Liver (tissue), 9 donors: Measurements from ENCODE around the gene TNS3. TPM values are rescaled to one million over a fixed set of nuclear protein-coding genes. Genes with fewer than 3 reads are reported as not detected.
A peak's percentile ranks its signal among the peaks of the same experiment; 100 is the strongest.

Experiments used
- DNase-seq: peaks from one replicate; pipeline ENCODE4 v3.0.0-alpha.2; 2017; ENCODE audit warnings: low spot score
- H3K27ac ChIP-seq, 2 donors: one replicate each; pipeline ENCODE4 v1.7.0; 2013; ENCODE audit warnings: inconsistent platforms in 2 of 2, low read length in 2 of 2, control low read depth in 1 of 2, low read depth in 1 of 2, mild to moderate bottlenecking in 1 of 2
- H3K27me3 ChIP-seq, 4 donors: one replicate each; pipeline versions ENCODE4 v1.6.1 to v1.7.0; 2013; ENCODE audit warnings: low read length in 3 of 4, inconsistent platforms in 1 of 4, mild to moderate bottlenecking in 1 of 4, moderate library complexity in 1 of 4; ENCODE audit not compliant: control insufficient read depth in 4 of 4, insufficient read depth in 4 of 4
- H3K36me3 ChIP-seq, 4 donors: one replicate each; pipeline versions ENCODE4 v1.6.1 to v1.7.0; 2013; ENCODE audit warnings: low read length in 3 of 4, mild to moderate bottlenecking in 3 of 4, low read depth in 1 of 4, moderate library complexity in 1 of 4; ENCODE audit not compliant: control insufficient read depth in 4 of 4, insufficient read depth in 3 of 4
- H3K4me1 ChIP-seq, 4 donors: one replicate each; pipeline versions ENCODE4 v1.6.1 to v1.7.0; 2013; ENCODE audit warnings: low read length in 3 of 4, mild to moderate bottlenecking in 3 of 4, moderate library complexity in 1 of 4; ENCODE audit not compliant: control insufficient read depth in 4 of 4, insufficient read depth in 4 of 4
- H3K4me3 ChIP-seq, 3 donors: one replicate each; pipeline versions ENCODE4 v1.6.1 to v1.7.0; 2013; ENCODE audit warnings: low read length in 3 of 3, control low read depth in 1 of 3, low read depth in 1 of 3, mild to moderate bottlenecking in 1 of 3
- H3K9ac ChIP-seq, 2 donors: one replicate each; pipeline ENCODE4 v1.7.0; 2013; ENCODE audit warnings: low read length in 2 of 2, mild to moderate bottlenecking in 2 of 2, moderate library complexity in 2 of 2, control low read depth in 1 of 2, low read depth in 1 of 2
- H3K9me3 ChIP-seq, 4 donors: one replicate each; pipeline versions ENCODE4 v1.6.1 to v1.7.0; 2013; ENCODE audit warnings: low read length in 3 of 4; ENCODE audit not compliant: control insufficient read depth in 4 of 4
- CTCF ChIP-seq: fragments of 150-350 bp; IDR thresholded peaks from 2 replicates; pipeline ENCODE4 v1.5.1; 2017; ENCODE audit warnings: improper control_type of control experiment, low read depth, low read length; ENCODE audit not compliant: missing input control
- FOXA2 ChIP-seq: IDR thresholded peaks from 2 replicates; pipeline ENCODE4 v1.6.1; 2016; ENCODE audit warnings: antibody characterized with exemption
- GABPA ChIP-seq, 2 donors: IDR thresholded peaks in 1 of 2; conservative IDR thresholded peaks in 1 of 2; 2 replicates each; pipeline ENCODE4 v1.6.1; 2016; ENCODE audit warnings: antibody characterized with exemption in 2 of 2, mild to moderate bottlenecking in 1 of 2, moderate library complexity in 1 of 2
- JUND ChIP-seq, 2 donors: IDR thresholded peaks; 2 replicates each; pipeline ENCODE4 v1.6.1; 2016; ENCODE audit warnings: antibody characterized with exemption in 2 of 2
- SP1 ChIP-seq: IDR thresholded peaks from 2 replicates; pipeline ENCODE4 v1.6.1; 2018; ENCODE audit warnings: antibody characterized with exemption, mild to moderate bottlenecking
- YY1 ChIP-seq: IDR thresholded peaks from 2 replicates; pipeline ENCODE4 v1.6.1; 2016; ENCODE audit warnings: antibody characterized with exemption, mild to moderate bottlenecking
- WGBS: extraction: QIAGEN DNeasy Blood & Tissue Kit; methylation state at CpG from one replicate; pipeline ENCODE4 v1.1.7; 2013; 5-methylcytosine and 5-hydroxymethylcytosine counted together
- polyA plus RNA-seq, 2 donors: library from polyadenylated mRNA; stranded (reverse) in 1 of 2; unstranded in 1 of 2; fragments of 200-250 nt in 1 of 2; fragments of >200 nt in 1 of 2; fragmentation: Nextera tagmentation in 1 of 2; extraction: Ambion mirVana in 1 of 2; gene quantifications; one replicate each; pipeline versions ENCODE4 v1.2.1 to v1.2.3, GENCODE V29; 2013 to 2015
- total RNA-seq, 2 donors: library from RNA; depleted of rRNA; stranded (reverse); fragments of >200 nt; gene quantifications; one replicate each; pipeline ENCODE4 v1.2.3, GENCODE V29; 2014
- TF ChIP-seq, protein P1 (sequence below): IDR thresholded peaks from 2 replicates; pipeline ENCODE4 v1.6.1; 2016; ENCODE audit warnings: antibody characterized with exemption
- TF ChIP-seq, protein P2 (sequence below): IDR thresholded peaks from 2 replicates; pipeline ENCODE4 v1.6.1; 2016; ENCODE audit warnings: antibody characterized with exemption
- TF ChIP-seq, protein P3 (sequence below): IDR thresholded peaks from 2 replicates; pipeline ENCODE4 v1.6.1; 2016; ENCODE audit warnings: antibody characterized with exemption, mild to moderate bottlenecking
- donor health status: healthy.
- donor health status: healthy.
- donor health status: healthy.
- donor health status: healthy.
- donor health status: healthy.

The TNS3 gene
- total and polyA plus RNA-seq, 4 donors: 16.8 to 100 (median 29.5) TPM

GRCh38 chr7:47504551-47505311 lies 77.2 kb downstream of the TNS3 start:
- peaks cover 0 to 7% (median 3%) of the 10 kb centered on the region in 4 donors for H3K36me3 ChIP-seq
- no peak for DNase-seq
- H3K9me3 ChIP-seq: no peaks in the 10 kb centered on the region
- no peak for TF ChIP-seq GABPA (IDR thresholded peaks at IDR 0.05 in 1 of 2, conservative IDR thresholded peaks at IDR 0.05 in 1 of 2)
- TF ChIP-seq, protein P1, sequence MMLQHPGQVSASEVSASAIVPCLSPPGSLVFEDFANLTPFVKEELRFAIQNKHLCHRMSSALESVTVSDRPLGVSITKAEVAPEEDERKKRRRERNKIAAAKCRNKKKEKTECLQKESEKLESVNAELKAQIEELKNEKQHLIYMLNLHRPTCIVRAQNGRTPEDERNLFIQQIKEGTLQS: no peak
- TF ChIP-seq JUND (IDR thresholded peaks at IDR 0.05): no peak
- TF ChIP-seq CTCF: no peak
- TF ChIP-seq, protein P2, sequence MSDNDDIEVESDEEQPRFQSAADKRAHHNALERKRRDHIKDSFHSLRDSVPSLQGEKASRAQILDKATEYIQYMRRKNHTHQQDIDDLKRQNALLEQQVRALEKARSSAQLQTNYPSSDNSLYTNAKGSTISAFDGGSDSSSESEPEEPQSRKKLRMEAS: no peak
- no peak for TF ChIP-seq FOXA2
- WGBS: 94% methylated on average over 14 of the region's 14 CpGs
- H3K27ac ChIP-seq: peak overlapping the region in 1 of 2 donors; percentile 46
- no peak overlapping the region for H3K9ac ChIP-seq
- H3K4me3 ChIP-seq: no peak overlapping the region
- H3K27me3 ChIP-seq: no peaks in the 10 kb centered on the region
- H3K4me1 ChIP-seq: peaks cover 5 to 33% (median 21%) of the 10 kb centered on the region in 4 donors

GRCh38 chr7:47503281-47503680 lies 78.6 kb downstream of the TNS3 start:
- Histone ChIP-seq H3K9ac (no peak overlapping the region), H3K4me1 (peaks cover 13 to 44% (median 32%) of the 10 kb centered on the region in 4 donors), H3K36me3 (peaks cover 0 to 5% (median 1%) of the 10 kb centered on the region in 4 donors), H3K27ac (no peak overlapping the region), H3K4me3 (no peak overlapping the region), H3K27me3 (no peaks in the 10 kb centered on the region), H3K9me3 (no peaks in the 10 kb centered on the region)
- TF ChIP-seq, protein P3, sequence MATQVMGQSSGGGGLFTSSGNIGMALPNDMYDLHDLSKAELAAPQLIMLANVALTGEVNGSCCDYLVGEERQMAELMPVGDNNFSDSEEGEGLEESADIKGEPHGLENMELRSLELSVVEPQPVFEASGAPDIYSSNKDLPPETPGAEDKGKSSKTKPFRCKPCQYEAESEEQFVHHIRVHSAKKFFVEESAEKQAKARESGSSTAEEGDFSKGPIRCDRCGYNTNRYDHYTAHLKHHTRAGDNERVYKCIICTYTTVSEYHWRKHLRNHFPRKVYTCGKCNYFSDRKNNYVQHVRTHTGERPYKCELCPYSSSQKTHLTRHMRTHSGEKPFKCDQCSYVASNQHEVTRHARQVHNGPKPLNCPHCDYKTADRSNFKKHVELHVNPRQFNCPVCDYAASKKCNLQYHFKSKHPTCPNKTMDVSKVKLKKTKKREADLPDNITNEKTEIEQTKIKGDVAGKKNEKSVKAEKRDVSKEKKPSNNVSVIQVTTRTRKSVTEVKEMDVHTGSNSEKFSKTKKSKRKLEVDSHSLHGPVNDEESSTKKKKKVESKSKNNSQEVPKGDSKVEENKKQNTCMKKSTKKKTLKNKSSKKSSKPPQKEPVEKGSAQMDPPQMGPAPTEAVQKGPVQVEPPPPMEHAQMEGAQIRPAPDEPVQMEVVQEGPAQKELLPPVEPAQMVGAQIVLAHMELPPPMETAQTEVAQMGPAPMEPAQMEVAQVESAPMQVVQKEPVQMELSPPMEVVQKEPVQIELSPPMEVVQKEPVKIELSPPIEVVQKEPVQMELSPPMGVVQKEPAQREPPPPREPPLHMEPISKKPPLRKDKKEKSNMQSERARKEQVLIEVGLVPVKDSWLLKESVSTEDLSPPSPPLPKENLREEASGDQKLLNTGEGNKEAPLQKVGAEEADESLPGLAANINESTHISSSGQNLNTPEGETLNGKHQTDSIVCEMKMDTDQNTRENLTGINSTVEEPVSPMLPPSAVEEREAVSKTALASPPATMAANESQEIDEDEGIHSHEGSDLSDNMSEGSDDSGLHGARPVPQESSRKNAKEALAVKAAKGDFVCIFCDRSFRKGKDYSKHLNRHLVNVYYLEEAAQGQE: no peak
- TF ChIP-seq SP1 (no peak), YY1 (no peak), JUND (IDR thresholded peaks at IDR 0.05) (no peak)
- TF ChIP-seq, protein P1: no peak
- no peak for DNase-seq
